ENCODE data around the gene ITGB8.

Gene ITGB8

DNA sequence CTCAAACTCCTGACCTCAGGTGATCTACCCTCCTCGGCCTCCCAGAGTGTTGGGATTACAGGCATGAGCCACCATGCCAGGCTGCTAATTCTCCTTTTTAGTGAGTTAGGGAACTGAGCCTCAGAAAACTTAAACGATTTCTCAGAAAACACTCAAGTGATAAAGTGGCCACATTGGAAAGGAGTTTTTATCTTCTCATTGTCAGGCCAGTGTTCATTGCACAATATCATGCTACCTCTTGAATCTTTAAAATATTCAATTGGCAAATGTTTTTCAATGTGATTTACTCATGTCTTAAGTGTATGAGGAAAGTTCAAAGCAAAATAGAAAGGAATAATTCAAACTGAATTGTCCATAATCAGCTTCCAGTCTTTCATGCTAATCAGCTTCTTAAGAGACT is 80.7 kb downstream of the ITGB8 start:
- TF ChIP-seq, protein P1, sequence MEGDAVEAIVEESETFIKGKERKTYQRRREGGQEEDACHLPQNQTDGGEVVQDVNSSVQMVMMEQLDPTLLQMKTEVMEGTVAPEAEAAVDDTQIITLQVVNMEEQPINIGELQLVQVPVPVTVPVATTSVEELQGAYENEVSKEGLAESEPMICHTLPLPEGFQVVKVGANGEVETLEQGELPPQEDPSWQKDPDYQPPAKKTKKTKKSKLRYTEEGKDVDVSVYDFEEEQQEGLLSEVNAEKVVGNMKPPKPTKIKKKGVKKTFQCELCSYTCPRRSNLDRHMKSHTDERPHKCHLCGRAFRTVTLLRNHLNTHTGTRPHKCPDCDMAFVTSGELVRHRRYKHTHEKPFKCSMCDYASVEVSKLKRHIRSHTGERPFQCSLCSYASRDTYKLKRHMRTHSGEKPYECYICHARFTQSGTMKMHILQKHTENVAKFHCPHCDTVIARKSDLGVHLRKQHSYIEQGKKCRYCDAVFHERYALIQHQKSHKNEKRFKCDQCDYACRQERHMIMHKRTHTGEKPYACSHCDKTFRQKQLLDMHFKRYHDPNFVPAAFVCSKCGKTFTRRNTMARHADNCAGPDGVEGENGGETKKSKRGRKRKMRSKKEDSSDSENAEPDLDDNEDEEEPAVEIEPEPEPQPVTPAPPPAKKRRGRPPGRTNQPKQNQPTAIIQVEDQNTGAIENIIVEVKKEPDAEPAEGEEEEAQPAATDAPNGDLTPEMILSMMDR (IDR thresholded peaks at IDR 0.05; ENCODE audit: borderline replicate concordance, insufficient read depth, low read depth, low read length), result no peak
- no peak overlapping the region for H3K4me3 ChIP-seq (ENCODE audit: low read depth, low read length)

DNA sequence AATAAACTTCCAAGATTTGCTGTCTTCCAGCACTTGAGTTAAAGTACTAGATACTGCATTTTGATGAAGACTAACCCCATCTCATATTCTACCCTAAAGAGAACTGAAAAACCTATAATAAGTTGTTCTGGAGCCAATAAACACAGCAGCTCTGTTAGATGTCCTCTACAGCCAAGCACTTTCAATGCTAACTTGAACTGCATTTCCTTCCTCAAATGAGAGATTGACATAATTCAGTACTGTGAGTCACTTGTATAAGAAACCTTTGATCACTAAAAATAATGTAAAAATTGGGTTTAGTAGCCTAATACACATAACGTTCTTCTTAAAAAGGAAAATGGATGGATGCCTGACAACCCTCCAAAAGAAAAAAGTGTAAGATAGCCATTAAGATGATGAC is 81.3 kb downstream of the ITGB8 start:
- H3K4me3 ChIP-seq (ENCODE audit: low read depth, low read length), result no peak overlapping the region
- TF ChIP-seq, protein P1 (IDR thresholded peaks at IDR 0.05; ENCODE audit: borderline replicate concordance, insufficient read depth, low read depth, low read length), result no peak

- H3K4me3 ChIP-seq (ENCODE audit: low read depth, low read length), result no peak overlapping the region
- TF ChIP-seq, protein P1 (IDR thresholded peaks at IDR 0.05; ENCODE audit: borderline replicate concordance, insufficient read depth, low read depth, low read length), result no peak
Observed at GRCh38 chr7:20417260-20417659, 86.6 kb downstream of the ITGB8 start.

GRCh38 chr7:20417675-20418382 is 87.1 kb downstream of the ITGB8 start:
- no peak overlapping the region for H3K4me3 ChIP-seq (ENCODE audit: low read depth, low read length)
- TF ChIP-seq, protein P1 (IDR thresholded peaks at IDR 0.05; ENCODE audit: borderline replicate concordance, insufficient read depth, low read depth, low read length), result no peak

GRCh38 chr7:20424500-20424899 is 93.8 kb downstream of the ITGB8 start:
- TF ChIP-seq, protein P1 (IDR thresholded peaks at IDR 0.05; ENCODE audit: borderline replicate concordance, insufficient read depth, low read depth, low read length), result no peak

GRCh38 chr7:20430664-20431063 is 100.0 kb downstream of the ITGB8 start:
- H3K4me3 ChIP-seq (ENCODE audit: low read depth, low read length), result no peak overlapping the region
- TF ChIP-seq, protein P1 (IDR thresholded peaks at IDR 0.05; ENCODE audit: borderline replicate concordance, insufficient read depth, low read depth, low read length), result no peak

More at GRCh38 chr7:20424500-20424899, 93.8 kb downstream of the ITGB8 start:
- H3K4me3 ChIP-seq (ENCODE audit: low read depth, low read length), result no peak overlapping the region

DNA sequence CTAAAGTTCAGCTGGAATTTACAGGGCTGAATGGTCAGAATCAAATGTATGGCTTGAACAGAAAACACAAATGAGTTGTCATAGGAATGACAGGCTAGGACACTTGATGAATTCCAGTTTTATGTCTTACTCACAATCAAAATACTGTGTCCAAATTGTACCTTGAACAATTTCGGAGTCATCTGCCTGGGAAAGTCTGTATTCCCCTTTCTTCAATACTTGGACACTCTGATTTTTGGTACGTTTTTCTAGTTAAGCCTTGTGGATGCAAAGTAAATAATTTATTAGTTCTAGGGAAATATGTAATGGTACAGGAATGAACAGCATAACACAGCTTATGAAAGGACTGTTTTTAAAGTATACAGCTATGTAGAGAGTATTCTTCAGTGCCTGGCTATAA is 100.4 kb downstream of the ITGB8 start:
- TF ChIP-seq, protein P1 (IDR thresholded peaks at IDR 0.05; ENCODE audit: borderline replicate concordance, insufficient read depth, low read depth, low read length), result no peak
- no peak overlapping the region for H3K4me3 ChIP-seq (ENCODE audit: low read depth, low read length)

All from GM12875 (cell line).